HG02571 (cell line): ENCODE data around the gene PIAS1.
"Not testable (repeated sequence)": the region's sequence is repeated elsewhere in the genome, so short reads cannot be mapped to it uniquely, and the experiment has no call there.

Experiments used
- ATAC-seq: cut with Tn5 transposase; IDR thresholded peaks from one replicate; pipeline ENCODE4 v1.9.1; 2021; ENCODE audit warnings: mild to moderate bottlenecking, moderate library complexity; ENCODE audit not compliant: unreplicated experiment

The PIAS1 gene

DNA sequence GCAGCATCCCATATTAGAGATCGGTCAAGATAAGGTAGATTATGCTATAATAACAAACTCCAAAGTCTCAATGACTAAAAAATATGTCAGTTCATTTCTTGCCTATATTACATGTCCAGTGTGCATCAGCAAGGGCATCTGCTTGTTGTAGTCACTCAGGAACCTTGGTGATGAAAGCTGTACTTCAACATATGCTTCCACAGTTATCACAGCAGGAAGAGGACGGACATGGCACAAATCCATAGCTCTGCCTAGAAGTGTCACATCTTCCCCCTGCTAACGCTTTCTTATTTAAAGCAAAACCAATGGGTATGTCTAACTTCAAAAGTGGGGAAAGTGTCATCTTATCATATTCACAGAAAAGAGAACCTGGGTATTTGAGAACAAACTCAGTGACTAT, 20.0 kb upstream of the PIAS1 start:
- no peak for ATAC-seq

DNA sequence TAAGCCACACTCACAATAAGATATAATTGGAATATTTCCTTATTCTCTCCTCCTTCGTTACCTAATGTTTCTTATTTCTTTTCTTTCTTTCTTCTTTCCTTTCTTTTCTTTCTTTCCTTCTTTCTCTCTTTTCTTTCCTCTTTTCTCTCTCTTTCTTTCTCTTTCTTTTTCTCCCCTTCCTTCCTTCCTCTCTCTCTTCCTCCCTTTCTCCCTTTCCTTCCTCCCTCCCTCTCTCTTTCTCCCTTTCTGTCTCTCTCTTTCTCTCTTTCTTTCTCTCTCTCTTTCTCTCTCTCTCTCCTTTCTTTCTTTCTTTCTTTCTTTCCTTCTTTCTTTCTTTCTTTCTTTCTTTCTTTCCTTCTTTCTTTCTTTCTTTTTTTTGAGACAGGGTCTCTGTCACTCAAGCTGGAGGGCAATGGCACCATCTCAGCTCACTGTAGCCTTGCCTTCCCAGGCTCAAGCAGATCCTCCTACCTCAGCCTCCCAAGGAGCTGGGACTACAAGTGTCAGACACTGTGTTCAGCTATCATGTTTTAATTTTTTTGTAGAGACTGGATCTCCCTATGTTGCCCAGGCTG, 19.3 kb upstream of the PIAS1 start:
- no peak for ATAC-seq

DNA sequence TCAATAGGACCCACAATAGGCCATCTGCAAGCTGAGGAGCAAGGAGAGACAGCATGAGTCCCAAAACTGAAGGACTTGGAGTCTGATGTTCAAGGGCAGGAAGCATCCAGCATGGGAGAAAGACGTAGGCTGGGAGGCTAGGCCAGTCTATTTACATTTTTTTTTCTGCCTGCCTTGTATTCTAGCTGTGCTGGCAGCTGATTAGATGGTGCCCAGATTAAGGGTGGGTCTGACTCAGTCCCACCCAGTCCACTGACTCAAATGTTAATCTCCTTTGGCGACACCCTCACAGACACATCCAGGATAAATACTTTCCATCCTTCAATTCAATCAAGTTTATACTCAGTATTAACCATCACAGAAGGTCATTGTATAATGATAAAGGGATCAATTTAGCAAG, 15.9 kb upstream of the PIAS1 start:
- no peak for ATAC-seq

DNA sequence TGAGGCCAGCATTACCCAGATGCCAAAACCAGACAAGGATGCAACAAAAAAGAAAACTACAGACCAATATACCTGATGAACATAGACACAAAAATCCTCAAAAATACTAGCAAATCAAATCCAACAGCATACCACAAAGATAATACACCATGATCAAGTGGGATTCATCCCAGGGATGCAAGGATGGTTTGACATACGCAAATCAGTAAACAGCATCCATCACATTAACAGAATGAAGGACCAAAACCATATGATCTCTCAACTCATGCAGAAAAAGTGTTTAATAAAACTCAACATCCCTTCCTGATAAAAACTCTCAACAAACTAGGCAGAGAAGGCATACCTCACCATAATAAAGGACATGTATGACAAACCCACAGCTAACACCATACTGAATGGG, 14.0 kb upstream of the PIAS1 start:
- no peak for ATAC-seq

DNA sequence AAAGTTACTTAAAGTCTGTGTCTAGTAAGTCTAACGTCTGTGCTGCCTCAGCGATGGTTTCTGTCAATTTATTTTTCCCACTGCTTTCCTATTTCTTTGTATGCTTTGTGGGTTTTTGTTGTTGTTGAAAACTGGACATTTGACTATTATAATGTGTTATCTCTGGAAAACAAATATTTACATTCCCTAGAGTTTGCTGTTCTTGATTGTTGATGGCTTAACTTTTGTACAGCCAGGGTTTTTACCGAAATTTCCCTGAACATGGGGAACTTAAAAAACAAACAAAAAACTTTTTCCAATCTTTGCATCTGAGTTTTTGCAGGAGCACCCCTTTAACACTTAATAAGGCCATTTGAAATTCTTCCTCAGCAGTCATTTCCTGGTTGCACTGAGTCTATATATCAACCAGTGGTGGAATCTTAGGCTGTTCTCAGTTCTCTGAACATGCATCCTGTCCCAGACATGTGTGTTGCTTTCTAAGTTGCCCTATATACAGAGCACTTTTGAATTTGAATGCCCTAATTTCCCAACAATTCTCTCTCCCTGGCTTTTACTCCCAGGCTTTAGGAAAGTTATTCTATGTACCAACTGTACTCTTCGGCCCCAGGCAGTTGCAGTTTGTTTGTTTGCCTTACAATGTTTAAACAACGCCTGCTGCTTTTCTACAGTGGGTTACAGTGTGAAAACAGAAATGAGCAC, 11.8 kb upstream of the PIAS1 start:
- no peak for ATAC-seq

DNA sequence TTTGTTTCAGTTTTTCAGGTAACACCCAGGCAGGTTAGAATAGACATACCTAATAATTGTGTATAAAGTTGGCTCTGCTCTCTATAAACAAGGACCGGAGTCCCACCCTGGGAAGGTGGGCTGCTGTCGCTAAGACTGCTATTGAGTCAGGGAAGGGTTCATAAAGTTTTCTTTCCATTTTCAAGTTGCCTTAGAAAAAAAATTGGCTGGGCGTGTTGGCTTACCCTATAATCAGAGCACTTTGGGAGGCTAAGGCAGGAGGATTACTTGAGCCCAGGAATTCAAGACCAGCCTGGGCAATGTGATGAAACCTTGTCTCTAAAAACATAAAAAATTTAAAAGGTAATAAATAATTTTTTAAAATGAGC, 11.3 kb upstream of the PIAS1 start:
- no peak for ATAC-seq

DNA sequence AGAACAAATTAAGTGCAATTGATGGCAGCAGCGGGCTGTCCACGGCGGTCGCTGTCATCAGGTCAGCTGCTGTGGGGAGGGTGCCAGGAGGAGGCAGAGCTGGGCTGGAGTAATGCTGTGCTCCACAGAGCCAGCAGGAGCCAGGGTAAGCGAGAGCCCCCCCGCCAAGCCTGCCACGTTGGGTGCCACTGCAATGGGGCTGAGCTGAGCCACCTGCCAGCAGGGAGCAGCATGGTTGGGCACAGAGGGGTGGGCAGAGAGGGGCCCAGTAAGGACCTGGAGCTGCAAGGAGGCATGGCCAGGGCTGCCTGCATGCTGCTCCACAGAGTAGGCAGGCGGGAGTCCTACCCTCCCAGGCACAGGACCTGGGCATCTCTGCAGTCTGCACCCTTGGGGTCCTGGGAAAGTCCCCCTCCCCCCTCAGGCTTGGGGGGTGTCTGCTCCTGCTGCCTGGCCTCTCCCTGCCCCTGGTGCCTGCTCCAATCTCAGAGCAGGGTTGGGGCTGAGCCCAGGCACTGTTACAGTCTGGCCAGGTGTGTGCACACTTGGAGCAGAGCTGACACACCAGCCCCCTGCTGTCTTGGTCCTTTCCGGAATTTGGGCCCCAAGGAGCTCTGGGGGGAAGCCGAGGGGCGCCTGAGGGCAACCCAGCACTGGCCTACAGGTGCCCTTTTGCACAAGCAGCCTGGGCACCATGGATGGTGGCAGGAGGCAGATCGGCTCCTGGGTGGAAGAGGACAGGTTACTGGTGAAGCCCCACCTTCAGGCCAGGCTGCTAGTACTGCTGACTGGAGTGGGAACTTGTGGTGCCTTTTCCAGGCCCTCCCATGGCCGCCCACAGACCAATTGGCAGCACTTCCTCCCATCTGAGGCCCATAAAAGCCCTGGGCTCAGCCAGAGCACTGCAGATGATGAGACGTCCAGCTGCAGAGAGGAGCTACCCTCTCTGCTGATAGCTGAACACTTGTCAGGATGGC, 8.5 kb upstream of the PIAS1 start:
- ATAC-seq: no peak

DNA sequence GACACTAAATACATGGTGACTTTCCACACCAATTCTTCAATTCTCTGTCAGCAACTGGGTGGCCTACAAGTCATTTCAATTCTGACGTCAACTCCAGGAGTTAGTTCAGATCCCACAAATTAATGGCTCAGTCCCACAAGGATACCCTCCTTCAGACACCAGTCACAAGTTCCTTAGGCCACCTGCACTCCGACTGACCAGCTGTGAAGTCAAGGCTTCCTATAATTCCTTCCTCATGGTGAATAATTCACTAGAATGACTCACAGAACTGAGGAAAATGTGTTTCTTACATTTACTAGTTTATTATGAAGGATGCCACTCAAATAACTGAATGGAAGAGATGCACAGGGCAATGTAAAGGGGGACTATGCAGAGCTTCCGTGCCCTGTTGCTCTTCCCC, 6.3 kb upstream of the PIAS1 start:
- ATAC-seq: no peak

DNA sequence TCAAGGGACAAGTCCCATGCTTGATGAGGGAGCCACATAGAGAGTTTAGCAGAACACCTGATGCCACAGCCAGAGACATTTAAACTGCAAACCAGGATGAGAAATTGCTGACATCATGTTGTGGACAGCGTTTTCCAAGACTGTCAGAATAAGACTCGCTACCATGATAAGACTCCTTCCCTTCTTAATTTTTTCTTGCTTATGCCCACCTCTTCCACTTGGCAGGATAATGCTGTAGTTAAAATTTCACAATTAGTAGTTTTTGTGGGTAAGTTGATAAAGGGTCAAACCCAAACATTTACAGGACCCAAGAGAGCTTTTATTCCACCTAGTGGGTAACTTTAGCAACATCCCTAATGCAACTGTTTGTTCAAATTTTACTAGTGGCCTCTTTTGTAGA, 3.0 kb upstream of the PIAS1 start:
- ATAC-seq: no peak

DNA sequence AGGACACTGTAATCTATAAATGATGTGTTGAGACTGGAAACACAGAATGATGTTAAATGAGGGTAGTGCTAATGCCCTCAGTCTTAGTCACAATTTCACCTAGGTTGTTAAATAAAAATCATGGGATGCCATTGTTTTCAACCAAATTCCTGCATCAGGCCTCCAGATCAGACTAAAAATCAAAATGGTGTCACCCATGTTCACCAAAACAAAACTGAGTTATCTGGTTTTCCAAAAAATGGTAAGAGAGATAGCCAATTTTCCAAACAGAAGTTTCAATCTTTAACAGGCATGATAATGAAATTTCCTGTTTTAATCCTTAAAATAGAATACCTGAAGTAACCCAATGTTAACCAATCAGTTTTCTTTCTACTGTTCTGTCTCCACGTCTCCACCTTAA, 2.2 kb upstream of the PIAS1 start:
- no peak for ATAC-seq

DNA sequence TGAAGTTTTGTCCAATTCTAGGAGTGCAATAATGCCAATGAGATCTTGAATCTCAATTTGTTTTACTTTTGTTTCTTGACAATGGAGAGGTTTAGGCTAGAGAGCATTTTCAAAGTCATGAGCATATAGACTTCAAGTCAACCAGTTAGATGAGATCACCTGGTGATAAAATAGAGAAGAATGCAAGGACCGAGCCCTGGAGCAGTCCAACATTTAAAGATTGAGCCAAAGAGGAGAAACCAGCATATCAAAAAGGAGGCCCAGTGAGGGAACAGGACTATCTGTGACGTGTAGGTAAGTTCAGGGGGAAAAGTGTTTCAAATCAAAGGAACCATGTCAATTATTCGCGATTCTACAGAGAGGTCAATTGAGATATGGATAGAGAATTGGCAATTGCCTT, 1.7 kb upstream of the PIAS1 start:
- ATAC-seq: no peak

DNA sequence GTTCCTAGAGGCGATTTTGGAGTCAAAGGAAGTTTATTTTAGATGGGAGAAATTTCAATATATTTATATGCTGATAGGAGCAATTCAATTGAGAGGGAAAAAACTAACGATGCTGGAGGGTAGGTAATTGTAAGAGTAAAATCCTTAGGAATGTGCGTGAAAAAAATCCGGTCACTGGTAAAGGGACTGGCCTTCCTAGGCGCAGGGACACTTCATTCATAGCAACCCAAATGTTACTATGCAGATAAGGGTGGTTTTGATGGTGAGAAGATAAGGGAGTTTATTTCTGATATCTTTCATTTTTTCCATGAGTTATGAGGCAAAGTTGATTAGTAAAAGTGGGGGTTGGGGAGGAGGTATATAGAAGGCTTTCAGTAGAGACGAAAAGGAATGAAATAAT, 1.1 kb upstream of the PIAS1 start:
- ATAC-seq: no peak

DNA sequence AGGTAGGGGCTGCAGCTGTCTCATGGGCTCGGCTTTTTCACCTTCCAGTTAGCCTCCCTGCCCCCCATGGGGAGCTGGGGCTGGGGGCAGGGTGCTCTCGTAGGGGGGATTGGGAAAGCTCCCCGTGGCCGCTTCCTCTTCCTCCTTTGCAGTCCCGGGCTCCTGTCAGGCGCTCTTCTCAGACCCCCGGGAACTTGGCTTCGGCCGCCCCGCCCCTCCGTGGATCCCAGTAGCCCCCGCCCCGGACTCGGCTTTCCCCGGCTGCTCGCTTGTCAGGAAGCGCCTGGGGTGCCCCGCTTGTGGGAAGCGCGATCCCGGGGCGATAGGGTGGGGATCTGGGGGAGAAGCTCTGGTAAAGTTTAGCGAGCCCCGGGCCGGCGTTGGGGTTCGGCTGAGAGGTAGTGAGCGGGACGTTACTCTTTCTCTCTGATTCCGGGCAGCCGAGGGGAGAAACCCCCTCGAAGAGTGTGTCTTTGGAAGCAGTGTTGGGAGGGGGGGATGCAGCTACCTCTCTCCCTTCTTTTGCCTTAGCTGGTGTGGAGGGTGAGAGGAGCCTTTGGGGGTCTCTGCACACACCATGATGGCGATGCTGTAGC, 611 bp downstream of the PIAS1 start:
- peak; percentile 7 for ATAC-seq

DNA sequence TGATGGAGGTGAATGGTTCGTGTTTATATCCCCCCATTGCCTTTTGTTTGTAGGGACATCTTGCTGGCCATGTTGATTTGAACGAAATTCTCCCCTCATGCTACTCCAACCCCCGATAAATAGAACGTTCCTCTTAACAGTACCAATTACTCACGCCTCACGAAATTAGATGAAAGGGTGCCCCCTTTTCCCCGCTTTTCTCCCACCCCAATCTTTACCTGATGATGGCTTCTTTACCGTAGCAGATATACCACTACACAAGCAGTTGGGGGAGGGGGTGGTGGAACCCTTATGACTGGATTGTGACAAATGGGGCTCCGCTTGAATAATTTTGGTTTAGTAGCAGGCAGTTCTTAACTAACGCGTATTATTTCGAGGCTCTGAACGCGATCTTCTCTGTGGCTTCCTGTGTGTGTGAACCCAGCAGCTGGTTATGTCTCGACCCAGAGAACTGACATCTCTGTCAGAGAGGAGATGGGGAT, 1.1 kb downstream of the PIAS1 start:
- no peak for ATAC-seq

DNA sequence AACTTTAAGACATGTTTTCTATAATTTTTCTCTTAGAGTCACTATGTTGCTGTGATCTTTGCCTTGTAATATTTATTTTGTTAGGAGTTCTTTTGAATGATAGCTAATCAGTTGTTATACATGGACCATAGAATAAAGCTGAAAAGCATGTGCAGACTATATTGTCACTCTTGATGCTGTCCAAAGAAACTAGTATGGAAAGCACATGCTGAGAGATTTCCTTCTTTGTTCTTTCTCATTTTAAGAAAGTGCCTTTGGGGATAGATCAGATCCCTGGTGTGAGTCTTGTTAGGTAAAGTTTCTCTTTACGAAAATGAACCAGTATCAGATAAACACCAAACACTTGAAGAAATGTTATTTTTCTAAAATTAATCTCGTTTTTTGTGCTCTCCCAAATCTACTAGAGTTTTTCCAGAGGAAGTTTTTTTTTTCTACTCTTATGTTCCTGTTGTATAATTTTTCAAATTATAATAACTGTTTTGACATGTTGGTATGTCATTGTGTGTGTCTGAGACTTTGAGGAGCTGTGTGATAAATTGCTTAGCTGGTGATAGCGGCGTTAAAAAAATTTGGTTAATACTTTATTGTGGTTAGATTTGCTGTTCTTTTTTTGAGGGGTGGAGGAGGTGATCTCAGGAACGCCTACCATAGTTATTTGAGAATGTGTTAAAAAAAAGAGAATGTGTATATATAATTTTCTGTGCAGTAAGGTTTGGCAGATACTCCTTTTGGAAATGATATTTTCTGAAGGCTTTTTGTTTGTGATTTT, 2.2 kb downstream of the PIAS1 start:
- no peak for ATAC-seq

DNA sequence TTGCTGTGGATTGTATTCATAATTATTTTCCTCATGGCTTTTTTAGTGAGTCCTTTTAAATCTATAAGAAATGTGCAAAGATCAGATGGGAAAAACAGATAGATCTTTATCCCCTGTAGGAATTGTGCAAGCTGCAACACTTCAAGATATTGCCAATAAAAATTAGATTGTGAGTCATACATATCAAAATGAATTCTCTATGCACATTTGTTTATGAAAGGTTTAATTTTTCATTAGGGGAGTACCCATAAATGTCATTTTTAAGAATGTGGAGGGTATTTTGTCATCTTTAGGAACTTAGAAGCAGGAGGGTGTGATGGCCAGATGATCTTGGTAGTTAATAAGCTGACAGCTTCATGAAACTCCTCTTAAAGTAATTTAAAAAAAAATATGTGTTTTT, 2.9 kb downstream of the PIAS1 start:
- no peak for ATAC-seq

DNA sequence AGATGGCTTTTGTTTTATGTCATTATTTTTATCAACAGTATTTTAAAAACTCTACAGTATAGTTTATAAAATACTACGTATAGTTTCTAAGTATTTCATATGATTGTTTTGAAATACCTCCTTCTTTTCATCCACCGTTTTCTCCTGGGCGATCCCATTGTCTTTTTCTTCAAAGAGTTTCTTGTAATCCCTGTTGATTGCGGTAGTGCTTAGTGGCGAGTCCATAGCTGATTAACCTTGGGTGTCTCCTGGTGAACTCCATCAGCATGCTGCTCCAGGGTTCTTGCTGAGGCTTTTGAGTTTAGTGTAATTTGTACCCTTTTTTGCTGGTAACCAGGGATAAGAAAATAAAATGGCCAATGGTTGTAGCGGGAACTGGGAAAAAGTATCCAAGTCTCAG, 3.6 kb downstream of the PIAS1 start:
- no peak for ATAC-seq

DNA sequence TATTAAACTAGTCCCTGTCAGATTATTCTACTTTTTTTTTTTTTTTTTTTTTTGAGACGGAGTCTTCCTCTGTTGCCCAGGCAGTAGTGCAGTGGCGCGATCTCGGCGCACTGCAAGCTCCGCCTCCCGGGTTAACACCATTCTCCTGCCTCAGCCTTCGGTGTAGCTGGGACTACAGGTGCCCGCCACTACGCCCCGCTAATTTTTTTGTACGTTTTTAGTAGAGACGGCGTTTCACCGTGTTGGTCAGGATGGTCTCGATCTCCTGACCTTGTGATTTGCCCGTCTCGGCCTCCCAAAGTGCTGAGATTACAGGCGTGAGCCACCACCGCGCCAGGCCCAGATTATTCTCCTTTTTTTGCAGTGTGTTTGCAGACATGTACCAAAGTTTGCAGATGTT, 4.9 kb downstream of the PIAS1 start:
- ATAC-seq: not testable (repeated sequence)

DNA sequence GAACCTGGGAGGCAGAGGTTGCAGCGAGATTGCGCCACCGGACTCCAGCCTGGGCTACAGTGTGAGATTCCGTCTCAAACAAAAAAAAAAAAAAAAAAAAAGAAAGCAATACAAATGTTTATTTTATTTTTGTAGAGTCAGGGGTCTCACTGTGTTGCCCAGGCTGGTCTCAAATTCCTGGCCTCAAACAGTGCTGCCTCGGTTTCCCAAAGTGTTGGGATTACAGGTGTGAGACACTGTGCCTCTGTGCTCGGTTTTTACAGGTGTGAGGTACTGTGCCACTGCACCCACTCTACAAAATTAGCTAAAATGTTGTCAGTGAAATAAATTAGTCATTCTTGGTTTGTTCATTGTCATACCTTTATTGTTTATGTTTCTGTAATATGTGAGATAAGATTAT, 5.5 kb downstream of the PIAS1 start:
- ATAC-seq: no peak

DNA sequence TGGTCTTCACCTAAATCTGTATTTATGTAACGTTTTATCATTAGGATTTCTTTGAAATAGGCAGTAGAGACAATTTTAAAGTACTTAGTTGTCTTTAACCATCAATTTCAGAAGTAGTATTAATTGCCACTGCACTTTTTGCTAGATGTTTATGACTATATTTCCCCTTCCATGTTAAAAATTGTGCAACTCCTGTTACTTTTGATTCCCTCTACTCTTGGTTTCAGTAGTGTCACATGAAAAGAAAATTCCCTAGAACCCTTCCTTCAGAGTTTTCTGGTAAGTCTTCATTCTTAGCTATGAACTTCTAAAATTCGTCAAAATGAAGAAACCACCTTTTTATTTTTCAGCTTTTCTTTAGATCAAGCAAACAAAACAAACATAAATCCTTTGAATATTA, 7.1 kb downstream of the PIAS1 start:
- no peak for ATAC-seq

DNA sequence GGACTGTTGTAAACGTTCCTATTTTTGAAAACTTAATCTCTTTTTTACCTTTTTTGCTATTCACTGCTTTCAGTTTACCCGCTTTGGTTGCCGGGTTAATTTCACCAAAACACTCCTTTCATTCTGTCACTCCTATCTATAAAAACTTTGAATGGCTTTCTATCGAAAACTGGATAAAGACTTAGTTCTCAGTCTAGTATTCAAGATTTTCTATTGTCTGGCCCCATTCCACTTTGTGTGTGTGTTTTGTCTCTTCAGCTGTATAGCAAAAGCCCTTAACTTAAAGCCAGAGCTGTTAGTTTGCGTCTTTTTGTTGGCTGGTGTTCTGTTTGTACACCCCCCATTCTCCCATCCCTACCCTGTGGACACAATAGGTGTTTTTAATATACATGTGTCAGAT, 7.5 kb downstream of the PIAS1 start:
- no peak for ATAC-seq
